ENCODE measurements around the gene EID3. TPM values are rescaled to one million over a fixed set of nuclear protein-coding genes. Genes with fewer than 3 reads are reported as not detected.
"Not testable (repeated sequence)": the region's sequence is repeated elsewhere in the genome, so short reads cannot be mapped to it uniquely, and the experiment has no call there.

The EID3 gene
- polyA plus RNA-seq, 1 donor from 2014 or later: 0.37 TPM

DNA sequence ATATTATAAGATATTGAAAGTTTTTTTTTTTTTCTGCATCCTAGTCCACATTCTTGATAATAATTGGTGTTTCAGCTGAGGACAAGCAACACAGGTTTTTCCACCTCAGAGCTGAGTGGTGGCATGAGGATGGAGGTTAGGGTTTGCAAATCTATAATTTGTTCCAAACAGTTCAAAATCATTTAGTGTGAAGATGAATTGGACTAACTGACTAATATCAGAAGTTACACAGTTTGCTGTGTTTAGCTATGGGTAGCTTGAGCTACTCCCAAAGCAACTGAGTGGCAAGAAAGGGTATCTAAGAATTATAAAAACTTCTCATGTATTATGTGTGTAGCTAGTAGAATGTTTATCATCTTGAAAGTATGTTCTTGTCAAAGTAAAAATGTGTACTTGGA is 17.1 kb downstream of the EID3 start:
- no peaks in the 10 kb centered on the region for H3K9me2 ChIP-seq (ENCODE audit: insufficient read depth, low read length)
- no peaks in the 10 kb centered on the region for H3K79me2 ChIP-seq (replicated peaks; ENCODE audit: insufficient read depth, low read length)
- H3K27ac ChIP-seq (ENCODE audit: low read length): no peak overlapping the region
- peaks cover 4% of the 10 kb centered on the region for H3K36me3 ChIP-seq (ENCODE audit: insufficient read depth, low read length)
- no peak overlapping the region for H3K9ac ChIP-seq (ENCODE audit: low read length)
- no peaks in the 10 kb centered on the region for H4K20me1 ChIP-seq (ENCODE audit: insufficient read depth)
- no peak overlapping the region for H2AFZ ChIP-seq (ENCODE audit: low read depth, low read length)
- no peaks in the 10 kb centered on the region for H3F3A ChIP-seq (ENCODE audit: insufficient read depth, low read length, poor library complexity, severe bottlenecking)
- H3K4me2 ChIP-seq (ENCODE audit: low read length): no peak overlapping the region
- no peaks in the 10 kb centered on the region for H3K9me3 ChIP-seq (ENCODE audit: low read length)
- no peak overlapping the region for H3K4me3 ChIP-seq (ENCODE audit: low read length)
- H3K27me3 ChIP-seq (ENCODE audit: insufficient read depth, low read depth, low read length): no peaks in the 10 kb centered on the region
- TF ChIP-seq MXI1 (conservative IDR thresholded peaks at IDR 0.05; ENCODE audit: poor library complexity, severe bottlenecking): no peak
- TF ChIP-seq EZH2 (IDR thresholded peaks at IDR 0.05; ENCODE audit: borderline replicate concordance, insufficient read depth, low read length, poor library complexity, severe bottlenecking): no peak
- no peak for TF ChIP-seq POLR2AphosphoS5 (IDR thresholded peaks at IDR 0.05)
- TF ChIP-seq RAD21 (conservative IDR thresholded peaks at IDR 0.05): no peak
- TF ChIP-seq EP300 (conservative IDR thresholded peaks at IDR 0.05; ENCODE audit: poor library complexity, severe bottlenecking): no peak
- TF ChIP-seq SMC3 (conservative IDR thresholded peaks at IDR 0.05; ENCODE audit: poor library complexity): no peak
- TF ChIP-seq, protein P1, sequence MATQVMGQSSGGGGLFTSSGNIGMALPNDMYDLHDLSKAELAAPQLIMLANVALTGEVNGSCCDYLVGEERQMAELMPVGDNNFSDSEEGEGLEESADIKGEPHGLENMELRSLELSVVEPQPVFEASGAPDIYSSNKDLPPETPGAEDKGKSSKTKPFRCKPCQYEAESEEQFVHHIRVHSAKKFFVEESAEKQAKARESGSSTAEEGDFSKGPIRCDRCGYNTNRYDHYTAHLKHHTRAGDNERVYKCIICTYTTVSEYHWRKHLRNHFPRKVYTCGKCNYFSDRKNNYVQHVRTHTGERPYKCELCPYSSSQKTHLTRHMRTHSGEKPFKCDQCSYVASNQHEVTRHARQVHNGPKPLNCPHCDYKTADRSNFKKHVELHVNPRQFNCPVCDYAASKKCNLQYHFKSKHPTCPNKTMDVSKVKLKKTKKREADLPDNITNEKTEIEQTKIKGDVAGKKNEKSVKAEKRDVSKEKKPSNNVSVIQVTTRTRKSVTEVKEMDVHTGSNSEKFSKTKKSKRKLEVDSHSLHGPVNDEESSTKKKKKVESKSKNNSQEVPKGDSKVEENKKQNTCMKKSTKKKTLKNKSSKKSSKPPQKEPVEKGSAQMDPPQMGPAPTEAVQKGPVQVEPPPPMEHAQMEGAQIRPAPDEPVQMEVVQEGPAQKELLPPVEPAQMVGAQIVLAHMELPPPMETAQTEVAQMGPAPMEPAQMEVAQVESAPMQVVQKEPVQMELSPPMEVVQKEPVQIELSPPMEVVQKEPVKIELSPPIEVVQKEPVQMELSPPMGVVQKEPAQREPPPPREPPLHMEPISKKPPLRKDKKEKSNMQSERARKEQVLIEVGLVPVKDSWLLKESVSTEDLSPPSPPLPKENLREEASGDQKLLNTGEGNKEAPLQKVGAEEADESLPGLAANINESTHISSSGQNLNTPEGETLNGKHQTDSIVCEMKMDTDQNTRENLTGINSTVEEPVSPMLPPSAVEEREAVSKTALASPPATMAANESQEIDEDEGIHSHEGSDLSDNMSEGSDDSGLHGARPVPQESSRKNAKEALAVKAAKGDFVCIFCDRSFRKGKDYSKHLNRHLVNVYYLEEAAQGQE (IDR thresholded peaks at IDR 0.05; ENCODE audit: borderline replicate concordance): no peak
- TF ChIP-seq TAF1 (IDR thresholded peaks at IDR 0.05; ENCODE audit: low read depth): no peak

DNA sequence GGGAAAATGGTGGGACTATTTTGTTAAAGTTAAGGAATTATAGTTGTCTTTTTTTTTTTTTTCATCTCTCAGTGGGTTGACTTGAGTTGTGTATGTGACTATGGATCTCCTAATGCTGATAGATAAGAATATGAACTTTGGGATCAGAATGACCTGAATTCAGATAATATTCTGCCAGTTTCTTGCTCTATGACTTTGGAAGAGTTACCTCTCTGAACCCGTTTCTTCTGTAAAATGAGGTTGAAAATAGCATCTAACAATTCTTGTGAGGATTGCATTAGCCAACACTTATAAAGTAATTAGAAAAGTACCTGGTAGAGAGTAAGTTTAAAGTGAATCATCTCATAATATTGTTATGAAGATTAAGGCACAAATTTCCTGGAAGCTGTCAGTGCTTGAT is 18.4 kb downstream of the EID3 start:
- Histone ChIP-seq H4K20me1 (ENCODE audit: insufficient read depth) (no peaks in the 10 kb centered on the region), H3K9me2 (ENCODE audit: insufficient read depth, low read length) (no peaks in the 10 kb centered on the region), H2AFZ (ENCODE audit: low read depth, low read length) (no peak overlapping the region), H3K9me3 (ENCODE audit: low read length) (no peaks in the 10 kb centered on the region), H3K27me3 (ENCODE audit: insufficient read depth, low read depth, low read length) (no peaks in the 10 kb centered on the region), H3K27ac (ENCODE audit: low read length) (no peak overlapping the region), H3K4me2 (ENCODE audit: low read length) (no peak overlapping the region), H3K4me3 (ENCODE audit: low read length) (no peak overlapping the region), H3K79me2 (replicated peaks; ENCODE audit: insufficient read depth, low read length) (no peaks in the 10 kb centered on the region), H3K36me3 (ENCODE audit: insufficient read depth, low read length) (no peaks in the 10 kb centered on the region), H3F3A (ENCODE audit: insufficient read depth, low read length, poor library complexity, severe bottlenecking) (no peaks in the 10 kb centered on the region), H3K9ac (ENCODE audit: low read length) (no peak overlapping the region)
- TF ChIP-seq SMC3 (conservative IDR thresholded peaks at IDR 0.05; ENCODE audit: poor library complexity): no peak
- TF ChIP-seq RAD21 (conservative IDR thresholded peaks at IDR 0.05): no peak

DNA sequence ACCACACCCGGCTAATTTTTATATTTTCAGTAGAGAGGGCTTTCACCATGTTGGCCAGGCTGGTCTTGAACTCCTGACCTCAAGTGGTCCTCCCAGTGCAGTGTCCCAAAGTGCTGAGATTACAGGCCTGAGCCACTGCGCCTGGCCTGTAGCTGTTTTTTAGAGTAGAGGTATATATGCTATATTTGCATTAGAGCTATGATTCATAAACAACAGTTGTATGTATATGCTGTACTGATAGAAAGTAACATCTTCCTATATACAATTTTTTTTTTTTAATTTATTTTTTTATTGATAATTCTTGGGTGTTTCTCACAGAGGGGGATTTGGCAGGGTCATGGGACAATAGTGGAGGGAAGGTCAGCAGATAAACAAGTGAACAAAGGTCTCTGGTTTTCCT is 19.0 kb downstream of the EID3 start:
- not testable (repeated sequence) for H3K27me3 ChIP-seq (ENCODE audit: insufficient read depth, low read depth, low read length); H3K79me2 ChIP-seq (replicated peaks; ENCODE audit: insufficient read depth, low read length); H4K20me1 ChIP-seq (ENCODE audit: insufficient read depth); H2AFZ ChIP-seq (ENCODE audit: low read depth, low read length); H3K9me3 ChIP-seq (ENCODE audit: low read length); H3F3A ChIP-seq (ENCODE audit: insufficient read depth, low read length, poor library complexity, severe bottlenecking); H3K4me3 ChIP-seq (ENCODE audit: low read length); H3K9me2 ChIP-seq (ENCODE audit: insufficient read depth, low read length); H3K27ac ChIP-seq (ENCODE audit: low read length); H3K4me2 ChIP-seq (ENCODE audit: low read length); H3K9ac ChIP-seq (ENCODE audit: low read length); H3K36me3 ChIP-seq (ENCODE audit: insufficient read depth, low read length)

All from neural cell (in vitro differentiated cells).